Stimulated activated naive B cell treated with anti-CD40 and anti-IgM and Interleukin-4, amounts not matched to agents 10 μg/mL and 1 μg/mL and 100 μg/mL, for 72 hours (primary cell): ENCODE measurements around the gene NCKAP5.
A peak's percentile ranks its signal among the peaks of the same experiment; 100 is the strongest.

ENCODE experiments used
- ATAC-seq, 2 donors: fragments of 150-1000 bp; cut with Tn5 transposase; replicated peaks; 2 replicates each; pipeline ENCODE4 v1.10.0; 2021; ENCODE audit warnings: moderate library complexity in 1 of 2
- DNase-seq: peaks from one replicate; pipeline ENCODE4 v3.0.0; 2021
- H3K27ac Mint-ChIP-seq: one replicate; pipeline ENCODE4 v1.8.0; 2022; ENCODE audit warnings: mild to moderate bottlenecking, mixed read lengths
- H3K27me3 Mint-ChIP-seq, 2 donors: one replicate each; pipeline ENCODE4 v1.8.0; 2022; ENCODE audit warnings: mixed read lengths in 2 of 2
- H3K36me3 Mint-ChIP-seq, 2 donors: one replicate each; pipeline ENCODE4 v1.8.0; 2022; ENCODE audit warnings: mixed read lengths in 2 of 2, mild to moderate bottlenecking in 1 of 2
- H3K4me1 Mint-ChIP-seq, 2 donors: one replicate each; pipeline ENCODE4 v1.8.0; 2022; ENCODE audit warnings: mixed read lengths in 2 of 2, mild to moderate bottlenecking in 1 of 2
- H3K4me3 Mint-ChIP-seq, 2 donors: one replicate each; pipeline ENCODE4 v1.8.0; 2022; ENCODE audit warnings: mild to moderate bottlenecking in 2 of 2, mixed read lengths in 2 of 2, moderate library complexity in 1 of 2
- H3K9me3 Mint-ChIP-seq, 2 donors: one replicate each; pipeline ENCODE4 v1.8.0; 2022; ENCODE audit warnings: mixed read lengths in 2 of 2, mild to moderate bottlenecking in 1 of 2

Gene NCKAP5

DNA sequence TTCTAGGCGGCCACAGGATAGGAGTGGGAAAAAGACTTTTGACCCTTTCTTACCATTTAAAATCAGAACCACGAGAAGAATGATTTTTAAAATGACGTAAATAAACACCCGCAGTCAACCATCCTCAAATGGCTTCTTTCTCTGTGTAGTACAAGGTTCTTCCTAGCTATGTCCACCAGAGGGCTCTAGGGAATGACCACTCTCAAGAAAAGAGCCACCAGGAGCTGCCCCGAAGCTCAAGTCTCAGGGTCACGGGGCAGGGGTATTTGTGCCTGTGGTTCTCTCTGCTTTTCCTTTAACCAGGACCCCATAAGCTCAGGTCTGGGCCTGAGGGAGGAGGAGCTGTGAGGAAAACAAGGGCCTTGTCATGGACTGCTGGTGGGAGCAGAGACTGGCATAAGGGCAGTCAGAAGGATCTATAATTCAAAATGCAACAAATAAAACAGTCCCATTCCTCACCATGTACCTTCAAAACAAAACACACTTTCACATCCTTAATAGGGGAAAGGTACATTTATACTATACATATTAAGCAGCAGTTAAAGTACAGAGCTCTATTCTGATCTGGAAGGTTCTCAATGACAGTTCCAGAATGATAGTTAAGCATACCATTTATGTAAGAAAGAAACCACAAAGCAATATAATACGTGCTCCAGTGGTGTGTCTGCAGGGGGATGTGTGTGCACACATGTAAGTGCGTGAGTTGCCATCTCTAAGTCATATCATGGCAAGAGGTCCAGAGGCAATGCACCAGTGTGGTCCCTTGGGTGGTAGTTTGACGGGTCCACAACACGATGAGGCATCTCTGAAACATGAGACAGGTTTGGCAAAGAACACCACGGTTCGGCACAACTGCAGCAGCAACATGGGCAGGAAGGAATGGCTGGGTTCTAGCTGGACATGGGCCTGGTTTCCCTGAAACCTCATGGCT, 916.9 kb downstream of the NCKAP5 start:
- H3K27me3 Mint-ChIP-seq: peaks cover 0 to 13% of the 10 kb centered on the region in 2 donors
- H3K9me3 Mint-ChIP-seq: peaks cover 0 to 3% of the 10 kb centered on the region in 2 donors
- no peak overlapping the region for H3K4me3 Mint-ChIP-seq
- H3K36me3 Mint-ChIP-seq: no peaks in the 10 kb centered on the region
- H3K27ac Mint-ChIP-seq: no peak overlapping the region
- DNase-seq (no peak), ATAC-seq (no peak)
- H3K4me1 Mint-ChIP-seq: no peaks in the 10 kb centered on the region

DNA sequence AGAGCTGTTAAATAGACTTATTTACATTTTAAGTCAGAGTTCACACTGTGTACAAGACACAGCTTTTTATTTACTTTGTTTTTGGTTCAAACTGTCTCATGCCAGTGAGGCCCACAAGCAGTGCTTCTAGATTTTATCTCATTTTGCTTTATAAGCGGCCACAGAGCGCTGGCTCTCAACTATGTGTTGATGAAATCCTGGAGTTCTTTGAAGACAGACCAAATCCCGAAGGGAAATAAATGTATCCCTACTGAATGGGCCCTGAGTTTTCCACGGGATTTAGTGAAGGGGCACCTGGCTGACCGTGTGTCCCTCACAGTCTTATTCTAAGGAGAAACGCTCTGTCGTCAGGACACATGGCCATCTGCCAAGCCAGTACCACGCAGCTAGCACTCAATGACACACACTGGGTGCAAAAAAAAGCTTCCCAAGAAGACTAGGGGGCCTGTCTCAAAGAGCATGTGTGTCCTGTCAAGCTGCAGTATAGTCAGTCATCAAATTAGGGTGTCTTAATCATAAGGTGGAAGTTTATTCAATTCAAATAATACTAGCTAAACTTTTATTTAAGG, 921.6 kb downstream of the NCKAP5 start:
- peaks cover 8% of the 10 kb centered on the region in 2 donors for H3K4me1 Mint-ChIP-seq
- H3K27me3 Mint-ChIP-seq: peaks cover 6 to 14% of the 10 kb centered on the region in 2 donors
- H3K9me3 Mint-ChIP-seq: no peaks in the 10 kb centered on the region

DNA sequence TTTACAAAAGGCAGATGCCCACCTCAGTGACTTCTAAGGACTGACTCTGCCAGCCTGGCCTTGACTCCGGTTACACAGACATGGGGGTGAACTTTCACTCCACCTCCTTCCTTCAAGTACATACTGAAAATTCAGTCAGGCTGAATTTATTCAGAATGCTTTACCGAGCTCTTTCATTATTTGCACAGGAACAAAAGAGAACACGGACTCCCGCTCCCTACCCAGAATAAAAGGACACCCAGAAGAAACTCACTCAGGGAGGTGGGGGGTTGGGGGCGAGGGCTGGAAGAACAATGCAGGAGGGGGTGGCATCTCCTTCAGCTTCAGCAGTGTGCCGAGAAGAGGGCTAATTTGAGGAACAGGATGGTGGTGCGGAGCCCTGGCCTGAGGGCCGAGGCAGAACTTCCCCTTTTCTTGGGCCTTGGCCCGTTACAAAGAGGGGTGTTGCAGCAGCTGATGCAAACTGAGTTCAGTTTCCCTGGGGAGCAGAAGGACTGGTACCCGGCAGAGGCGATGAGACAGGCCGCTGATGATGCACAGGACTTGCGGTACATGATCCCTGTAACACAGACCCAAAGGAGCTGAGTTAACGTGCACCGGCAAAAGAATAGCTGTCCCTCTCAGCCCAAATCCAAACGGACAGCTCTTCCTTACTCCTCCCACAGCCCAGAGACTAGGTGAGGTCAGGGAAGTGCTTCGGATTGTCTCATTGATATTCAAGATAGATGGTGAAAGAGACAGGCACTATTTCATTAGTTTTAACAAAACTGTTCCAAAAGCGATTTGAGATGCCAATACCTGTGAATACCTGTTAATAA, 922.3 kb downstream of the NCKAP5 start:
- Mint-ChIP-seq H3K27me3 (peaks cover 6 to 14% of the 10 kb centered on the region in 2 donors), H3K4me3 (no peak overlapping the region), H3K4me1 (peaks cover 8% of the 10 kb centered on the region in 2 donors), H3K9me3 (no peaks in the 10 kb centered on the region), H3K36me3 (no peaks in the 10 kb centered on the region), H3K27ac (no peak overlapping the region)
- DNase-seq (peak; percentile 13), ATAC-seq (peak; percentile 57 to 78)

More for the DNA sequence above, 921.6 kb downstream of the NCKAP5 start:
- Mint-ChIP-seq H3K36me3 (no peaks in the 10 kb centered on the region), H3K27ac (no peak overlapping the region), H3K4me3 (no peak overlapping the region)
- DNase-seq (no peak), ATAC-seq (no peak)

- no peaks in the 10 kb centered on the region for H3K9me3 Mint-ChIP-seq
- DNase-seq (no peak), ATAC-seq (peak in 1 of 2 donors; percentile 57)
- peaks cover 8% of the 10 kb centered on the region in 2 donors for H3K4me1 Mint-ChIP-seq
- H3K4me3 Mint-ChIP-seq: peak overlapping the region in 1 of 2 donors; percentile 57
- peak overlapping the region; percentile 44 for H3K27ac Mint-ChIP-seq
- H3K27me3 Mint-ChIP-seq: peaks cover 6 to 14% of the 10 kb centered on the region in 2 donors
- H3K36me3 Mint-ChIP-seq: no peaks in the 10 kb centered on the region
Measured at GRCh38 chr2:132645176-132645575, 923.1 kb downstream of the NCKAP5 start.

GRCh38 chr2:132642415-132642814, 925.8 kb downstream of the NCKAP5 start:
- Mint-ChIP-seq H3K9me3 (no peaks in the 10 kb centered on the region), H3K4me3 (no peak overlapping the region), H3K36me3 (no peaks in the 10 kb centered on the region), H3K27ac (no peak overlapping the region), H3K27me3 (peaks cover 6% of the 10 kb centered on the region in 2 donors), H3K4me1 (peaks cover 8% of the 10 kb centered on the region in 2 donors)
- DNase-seq: no peak
- ATAC-seq: no peak

DNA sequence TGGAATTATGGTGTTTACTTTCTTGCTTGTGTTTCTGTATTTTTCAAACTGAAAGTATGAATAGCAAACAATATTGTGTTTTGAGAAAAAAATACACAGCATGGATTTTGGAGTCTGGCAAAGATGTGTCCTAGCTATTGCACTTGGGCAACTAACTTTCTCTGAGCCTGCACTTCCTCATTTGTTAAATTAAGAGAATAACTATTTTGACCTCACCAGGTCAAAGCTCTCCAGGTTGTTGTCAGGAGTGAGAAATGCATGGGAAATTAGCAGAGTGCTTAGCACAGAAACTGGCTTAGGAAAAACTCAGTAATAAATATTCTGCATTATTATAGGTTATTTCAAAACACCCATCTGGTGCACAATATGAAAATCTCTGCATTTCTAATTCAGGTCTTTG, 926.4 kb downstream of the NCKAP5 start:
- ATAC-seq (no peak), DNase-seq (no peak)
- H3K4me1 Mint-ChIP-seq: peaks cover 8% of the 10 kb centered on the region in 2 donors
- no peak overlapping the region for H3K27ac Mint-ChIP-seq
- H3K9me3 Mint-ChIP-seq: no peaks in the 10 kb centered on the region
- peaks cover 6% of the 10 kb centered on the region in 2 donors for H3K27me3 Mint-ChIP-seq
- H3K36me3 Mint-ChIP-seq: no peaks in the 10 kb centered on the region
- no peak overlapping the region for H3K4me3 Mint-ChIP-seq

GRCh38 chr2:132640116-132640515, 928.1 kb downstream of the NCKAP5 start:
- Mint-ChIP-seq H3K27ac (no peak overlapping the region), H3K9me3 (peaks cover 0 to 2% of the 10 kb centered on the region in 2 donors), H3K36me3 (no peaks in the 10 kb centered on the region), H3K27me3 (peaks cover 0 to 7% of the 10 kb centered on the region in 2 donors), H3K4me3 (no peak overlapping the region), H3K4me1 (peaks cover 0 to 2% of the 10 kb centered on the region in 2 donors)
- no peak for ATAC-seq
- DNase-seq: no peak

DNA sequence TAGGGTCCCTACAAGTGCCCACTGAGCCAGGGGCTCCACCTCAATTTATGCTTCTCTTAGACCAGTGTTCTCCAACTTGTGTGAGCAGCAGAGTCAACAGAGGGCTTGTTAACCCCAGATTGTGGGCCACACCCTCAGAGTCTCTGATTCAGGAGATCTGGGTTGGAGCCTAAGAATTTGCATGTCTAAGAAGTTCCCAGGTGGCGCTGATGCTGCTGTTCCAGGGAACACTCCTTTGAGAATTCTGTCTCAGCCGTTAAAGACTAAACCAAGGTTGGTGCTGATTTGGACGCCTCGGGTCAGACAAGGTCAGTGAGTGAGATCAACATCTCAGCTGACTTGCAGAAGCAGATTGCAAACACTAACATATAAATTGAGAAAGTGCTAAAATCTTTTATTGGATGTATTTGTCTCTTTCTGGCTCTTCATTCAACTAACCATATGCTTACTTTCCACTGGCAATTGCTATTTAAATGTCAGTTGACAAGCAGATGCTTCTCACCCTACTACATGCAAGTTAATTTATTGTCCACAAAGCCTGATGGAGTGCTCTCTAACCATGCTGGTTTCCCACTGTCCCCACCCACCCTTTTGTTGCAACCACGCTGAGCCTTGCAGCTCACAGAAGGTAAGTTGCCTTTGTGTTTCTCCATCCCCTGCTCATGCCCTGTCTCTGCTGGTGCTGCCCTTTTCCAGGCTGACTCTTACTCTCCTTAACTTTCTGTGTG, 929.8 kb downstream of the NCKAP5 start:
- Mint-ChIP-seq H3K27ac (no peak overlapping the region), H3K36me3 (no peaks in the 10 kb centered on the region), H3K4me3 (no peak overlapping the region), H3K27me3 (peaks cover 0 to 3% of the 10 kb centered on the region in 2 donors), H3K4me1 (no peaks in the 10 kb centered on the region), H3K9me3 (peaks cover 5 to 7% of the 10 kb centered on the region in 2 donors)
- ATAC-seq (no peak), DNase-seq (no peak)

DNA sequence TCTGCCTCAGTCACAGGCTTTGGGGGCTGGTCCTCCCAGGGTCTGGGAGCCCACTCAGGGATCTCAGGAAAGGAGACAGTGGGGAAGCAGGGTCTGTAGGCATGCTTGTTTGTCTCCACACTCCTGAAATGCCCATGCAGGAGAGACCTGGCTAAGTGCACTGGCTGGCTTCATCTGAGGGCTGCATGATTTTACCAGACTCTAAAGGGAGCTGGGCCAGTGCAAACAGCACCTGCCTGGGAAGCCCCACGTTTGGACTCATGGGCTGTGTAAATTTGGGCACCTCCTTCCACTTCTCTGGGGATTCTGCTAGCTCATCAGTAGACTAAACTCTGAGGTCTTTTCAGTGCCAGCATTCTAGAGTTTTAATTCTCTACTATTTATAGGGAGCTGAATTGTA, 931.9 kb downstream of the NCKAP5 start:
- Mint-ChIP-seq H3K4me1 (no peaks in the 10 kb centered on the region), H3K27ac (no peak overlapping the region), H3K36me3 (no peaks in the 10 kb centered on the region), H3K9me3 (peaks cover 7 to 8% of the 10 kb centered on the region in 2 donors), H3K27me3 (peaks cover 0 to 3% of the 10 kb centered on the region in 2 donors), H3K4me3 (no peak overlapping the region)
- DNase-seq: no peak
- ATAC-seq: no peak

GRCh38 chr2:132633635-132634034, 934.6 kb downstream of the NCKAP5 start:
- Mint-ChIP-seq H3K9me3 (peaks cover 7 to 10% of the 10 kb centered on the region in 2 donors), H3K4me1 (no peaks in the 10 kb centered on the region), H3K27ac (no peak overlapping the region), H3K27me3 (peaks cover 0 to 3% of the 10 kb centered on the region in 2 donors), H3K4me3 (no peak overlapping the region), H3K36me3 (no peaks in the 10 kb centered on the region)
- ATAC-seq (no peak), DNase-seq (no peak)

DNA sequence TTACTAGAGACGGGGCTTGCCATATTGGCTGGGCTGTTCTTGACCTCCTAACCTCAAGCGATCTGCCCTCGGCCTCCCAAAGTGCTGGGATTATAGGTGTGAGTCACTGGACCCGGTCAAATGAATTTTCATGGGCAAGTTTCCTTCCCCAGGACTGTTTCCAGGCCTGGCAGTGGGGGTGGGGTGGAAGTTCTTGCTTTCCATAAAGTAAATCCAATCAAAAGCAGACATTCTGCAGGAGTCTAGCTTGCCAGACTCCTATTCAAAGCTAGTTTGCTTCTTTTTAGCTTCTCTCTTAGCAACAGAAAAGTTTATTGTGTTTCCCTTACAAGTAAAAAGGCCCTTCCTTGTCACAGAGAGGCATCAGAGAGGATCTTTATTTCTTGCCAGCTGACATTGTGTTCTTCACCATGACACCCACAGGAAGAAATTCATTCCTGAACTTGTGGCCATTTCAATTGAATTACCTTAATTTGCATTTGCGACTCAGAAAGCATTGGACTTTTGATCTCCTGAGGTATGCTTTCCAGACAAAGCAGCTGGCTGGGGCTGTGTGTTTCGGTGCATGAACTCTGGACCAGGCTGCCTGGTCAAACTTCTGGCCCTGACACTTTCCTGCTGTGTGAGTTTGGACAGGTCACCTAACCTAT, 936.1 kb downstream of the NCKAP5 start:
- H3K9me3 Mint-ChIP-seq: peaks cover 7 to 10% of the 10 kb centered on the region in 2 donors
- DNase-seq (no peak), ATAC-seq (no peak)
- no peak overlapping the region for H3K4me3 Mint-ChIP-seq
- H3K36me3 Mint-ChIP-seq: no peaks in the 10 kb centered on the region
- peaks cover 0 to 3% of the 10 kb centered on the region in 2 donors for H3K27me3 Mint-ChIP-seq
- no peaks in the 10 kb centered on the region for H3K4me1 Mint-ChIP-seq
- H3K27ac Mint-ChIP-seq: no peak overlapping the region

- Mint-ChIP-seq H3K36me3 (no peaks in the 10 kb centered on the region), H3K4me1 (no peaks in the 10 kb centered on the region), H3K27me3 (no peaks in the 10 kb centered on the region), H3K9me3 (peaks cover 0 to 2% of the 10 kb centered on the region in 2 donors), H3K27ac (no peak overlapping the region), H3K4me3 (no peak overlapping the region)
- DNase-seq: no peak
- no peak for ATAC-seq
Measured at GRCh38 chr2:132627536-132627935, 940.7 kb downstream of the NCKAP5 start.

DNA sequence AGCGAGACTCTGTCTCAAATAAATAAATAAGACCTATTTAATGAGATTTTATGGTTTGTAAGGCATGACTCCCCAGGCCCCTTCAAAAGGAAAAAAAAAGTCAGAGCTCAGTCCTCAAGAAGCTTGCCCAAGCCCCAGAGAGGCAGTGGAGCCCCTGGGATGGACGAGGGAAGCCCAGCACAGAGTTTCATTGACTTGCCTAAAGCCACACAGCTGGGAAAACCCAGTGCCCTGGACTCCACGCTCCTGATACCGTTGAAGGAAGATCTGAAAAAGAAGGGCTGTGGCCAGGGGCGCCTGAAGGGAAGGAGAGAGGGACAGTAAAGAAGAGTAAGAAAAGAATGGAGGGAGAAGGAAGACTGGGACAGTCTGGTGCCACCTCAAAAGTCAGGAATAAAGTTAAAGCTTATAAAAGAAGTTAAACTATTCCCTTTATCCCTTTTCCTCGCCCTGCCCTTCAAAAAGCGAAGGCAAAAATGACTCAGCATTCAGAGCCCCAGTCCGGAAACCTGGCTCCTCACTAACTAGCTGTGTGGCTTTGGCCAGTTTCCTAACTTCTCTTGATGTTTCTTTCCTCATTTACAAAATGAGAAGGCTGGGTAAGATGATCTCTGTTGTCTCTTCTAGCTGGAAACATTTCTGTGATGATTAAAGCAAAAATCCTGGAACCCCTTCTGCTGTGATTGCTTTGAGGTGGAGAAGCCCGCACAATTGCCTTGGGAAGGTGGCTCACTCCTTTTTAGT, 945.0 kb downstream of the NCKAP5 start:
- H3K4me1 Mint-ChIP-seq: no peaks in the 10 kb centered on the region
- no peaks in the 10 kb centered on the region for H3K27me3 Mint-ChIP-seq
- no peaks in the 10 kb centered on the region for H3K36me3 Mint-ChIP-seq
- no peak overlapping the region for H3K4me3 Mint-ChIP-seq
- H3K27ac Mint-ChIP-seq: no peak overlapping the region
- no peak for ATAC-seq
- DNase-seq: no peak
- no peaks in the 10 kb centered on the region for H3K9me3 Mint-ChIP-seq
